ENCODE data around the gene MYCBPAP.

Gene MYCBPAP

GRCh38 chr17:50573866-50574611 is 65.8 kb downstream of the MYCBPAP start:
- no peak for DNase-seq

DNA sequence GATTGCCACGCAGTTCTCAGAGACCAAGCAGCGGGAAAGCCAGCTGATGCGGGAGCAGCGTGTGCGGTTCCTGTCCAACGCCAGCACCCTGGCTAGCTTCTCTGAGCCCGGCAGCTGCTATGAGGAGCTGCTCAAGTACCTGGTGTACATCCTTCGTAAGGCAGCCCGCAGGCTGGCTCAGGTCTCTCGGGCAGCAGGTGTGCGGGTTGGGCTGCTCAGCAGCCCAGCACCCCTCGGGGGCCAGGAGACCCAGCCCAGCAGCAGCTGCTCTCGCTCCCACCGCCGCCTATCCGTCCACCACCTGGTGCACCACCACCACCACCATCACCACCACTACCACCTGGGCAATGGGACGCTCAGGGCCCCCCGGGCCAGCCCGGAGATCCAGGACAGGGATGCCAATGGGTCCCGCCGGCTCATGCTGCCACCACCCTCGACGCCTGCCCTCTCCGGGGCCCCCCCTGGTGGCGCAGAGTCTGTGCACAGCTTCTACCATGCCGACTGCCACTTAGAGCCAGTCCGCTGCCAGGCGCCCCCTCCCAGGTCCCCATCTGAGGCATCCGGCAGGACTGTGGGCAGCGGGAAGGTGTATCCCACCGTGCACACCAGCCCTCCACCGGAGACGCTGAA is 67.5 kb downstream of the MYCBPAP start:
- no peak for DNase-seq

- no peak for DNase-seq
Observed at GRCh38 chr17:50576864-50577263, 68.6 kb downstream of the MYCBPAP start.

DNA sequence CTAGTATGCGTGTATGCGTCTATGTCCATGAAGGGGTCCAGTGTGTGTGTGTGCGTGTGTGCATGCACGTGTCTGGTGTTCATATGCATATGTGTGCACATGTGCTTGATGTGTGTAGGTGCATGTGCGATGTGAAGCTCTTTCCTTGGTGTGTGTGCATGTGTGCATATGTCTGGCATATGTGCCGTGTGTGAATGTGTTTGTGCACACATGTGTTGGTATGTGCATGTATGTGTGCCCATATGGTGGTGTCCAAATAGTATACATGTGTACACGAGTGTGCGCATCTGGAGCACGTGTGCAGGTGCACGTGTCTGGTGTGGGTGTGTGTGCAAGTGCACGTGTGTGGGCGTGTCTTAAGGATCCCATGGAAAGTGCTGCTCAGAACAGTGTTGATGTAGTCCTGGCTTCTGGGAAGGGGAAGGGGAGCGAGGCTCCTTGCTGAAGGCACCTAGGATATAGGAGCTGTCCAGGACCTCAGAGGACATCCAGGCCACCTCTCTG is 69.3 kb downstream of the MYCBPAP start:
- DNase-seq, result no peak

- DNase-seq, result no peak
Observed at GRCh38 chr17:50578173-50578572, 69.9 kb downstream of the MYCBPAP start.

- no peak for DNase-seq
Observed at GRCh38 chr17:50579399-50579798, 71.2 kb downstream of the MYCBPAP start.

- no peak for DNase-seq
Observed at GRCh38 chr17:50580646-50581045, 72.4 kb downstream of the MYCBPAP start.

All from SW 1271 (cell line).